Suprapubic skin (tissue), 4 donors: Measurements from ENCODE around the gene CYP2U1.

Source experiments
- CTCF ChIP-seq, 2 donors: fragments of 200-600 bp in 1 of 2; fragments of 450-650 bp in 1 of 2; sonication (generic) in 1 of 2; IDR thresholded peaks; one replicate each; pipeline ENCODE4 v1.5.1; 2016 to 2019; ENCODE audit warnings: antibody characterized with exemption in 2 of 2, mild to moderate bottlenecking in 1 of 2, moderate library complexity in 1 of 2
- EP300 ChIP-seq: sonication (generic); formaldehyde crosslinking; IDR thresholded peaks from one replicate; pipeline ENCODE4 v1.6.1; 2017; ENCODE audit warnings: antibody characterized with exemption
- POLR2A ChIP-seq, 2 donors: fragments of 450-650 bp; IDR thresholded peaks; one replicate each; pipeline ENCODE4 v1.6.1; 2017; ENCODE audit warnings: antibody characterized with exemption in 2 of 2, mild to moderate bottlenecking in 2 of 2, moderate library complexity in 2 of 2
- POLR2AphosphoS5 ChIP-seq, 3 donors: sonication (generic); formaldehyde crosslinking; IDR thresholded peaks; one replicate each; pipeline ENCODE4 v1.6.1; 2017; ENCODE audit warnings: antibody characterized with exemption in 3 of 3

GRCh38 chr4:107996949-107997788, 65.8 kb downstream of the CYP2U1 start:
- no peak for TF ChIP-seq CTCF (IDR thresholded peaks at IDR 0.05)
- no peak for TF ChIP-seq POLR2A (IDR thresholded peaks at IDR 0.05)
- TF ChIP-seq POLR2AphosphoS5 (IDR thresholded peaks at IDR 0.05) = no peak
- TF ChIP-seq EP300 = no peak
